Adrenal gland (tissue), 12 donors: ENCODE results near the gene RBP2. TPM values are rescaled to one million over a fixed set of nuclear protein-coding genes. Genes with fewer than 3 reads are reported as not detected.

ENCODE experiments used
- DNase-seq, 7 donors: peaks; one replicate each; pipeline ENCODE4 v3.0.0-alpha.2; 2019 to 2020
- H3K27ac ChIP-seq, 5 donors: fragments of 200-600 bp; sonication (generic) in 4 of 5; 1 replicate in 3 of 5; 2 replicates in 2 of 5; pipeline versions ENCODE4 v1.5.1 to v1.8.0; 2016 to 2020; ENCODE audit warnings: mild to moderate bottlenecking in 1 of 5
- H3K27me3 ChIP-seq: fragments of 200-600 bp; 2 replicates; pipeline ENCODE4 v1.8.0; 2021
- H3K36me3 ChIP-seq, 2 donors: fragments of 200-600 bp; replicated peaks in 1 of 2; 1 replicate in 1 of 2; 2 replicates in 1 of 2; pipeline versions ENCODE4 v1.5.1 to v1.8.0; 2018 to 2022
- H3K4me1 ChIP-seq, 2 donors: fragments of 200-600 bp; replicated peaks in 1 of 2; 1 replicate in 1 of 2; 2 replicates in 1 of 2; pipeline versions ENCODE4 v1.5.1 to v1.8.0; 2018 to 2021
- H3K4me3 ChIP-seq, 4 donors: fragments of 200-600 bp; sonication (generic) in 3 of 4; one replicate each; pipeline ENCODE4 v1.5.1; 2016 to 2018
- H3K9me3 ChIP-seq, 3 donors: fragments of 200-600 bp; sonication (generic) in 1 of 3; replicated peaks in 1 of 3; 1 replicate in 2 of 3; 2 replicates in 1 of 3; pipeline versions ENCODE4 v1.5.1 to v1.8.0; 2016 to 2021
- CTCF ChIP-seq, 6 experiments: fragments of 450-650 bp in 4 of 6; fragments of 200-600 bp in 2 of 6; sonication (generic) in 1 of 6; IDR thresholded peaks; 1 replicate in 5 of 6; 2 replicates in 1 of 6; pipeline versions ENCODE4 v1.5.1 to v1.8.0; 2016 to 2021; ENCODE audit warnings: antibody characterized with exemption in 6 of 6, mild to moderate bottlenecking in 2 of 6, moderate library complexity in 1 of 6
- POLR2A ChIP-seq, 2 donors: fragments of 450-650 bp; IDR thresholded peaks; one replicate each; pipeline ENCODE4 v1.6.1; 2017; ENCODE audit warnings: antibody characterized with exemption in 2 of 2, mild to moderate bottlenecking in 2 of 2, moderate library complexity in 1 of 2
- WGBS, 4 donors: extraction: QIAGEN DNeasy Blood & Tissue Kit in 2 of 4; methylation state at CpG; one replicate each; pipeline versions ENCODE4 v1.1.5 to v1.1.7; 2013 to 2017; 5-methylcytosine and 5-hydroxymethylcytosine counted together
- intact Hi-C, 2 donors: fragments of 100-400 bp; cut with DNase I; formaldehyde crosslinking; loops; one replicate each; pipeline versions ENCODE4 v1.14.1 to v1.15.0; 2022 to 2023
- polyA plus RNA-seq, 3 donors: library from polyadenylated mRNA; stranded (reverse); fragments of 200-250 nt in 2 of 3; fragments of 350-450 nt in 1 of 3; fragmentation: Illumina TruSeq in 1 of 3; extraction: RNeasy Lipid Tissue Mini Kit (QIAGEN cat#74804) in 1 of 3; gene quantifications; one replicate each; pipeline ENCODE4 v1.2.3, GENCODE V29; 2013 to 2014
- total RNA-seq, 9 donors: library from RNA; depleted of rRNA in 4 of 9; stranded (reverse); fragments of >200 nt in 4 of 9; fragments of 120-200 nt in 1 of 9; fragmentation: NEBNext Ultra II Directional in 1 of 9; extraction: Animal tissue kit (Norgen Biotek cat#: 25700) in 1 of 9; gene quantifications; one replicate each; pipeline versions ENCODE4 v1.1.0 to v1.2.4, GENCODE V29; 2013 to 2023
- donor health status: healthy with polysubstance abuse.
- donor health status: Bipolar disorder and iron deficiency.
- donor health status: DM: yes; HTN: yes; CAD: no.
- donor health status: DM: no; HTN: no; CAD: no.
- donor health status: DM: no; HTN: no; CAD: no.
- donor health status: DM: yes; HTN: yes; CAD: no.

The RBP2 gene
- total and polyA plus RNA-seq, 12 donors: 0.71 to 2.2 (median 1.4) TPM; not detected in 8

- no peak overlapping the region for H3K4me3 ChIP-seq
- 83 to 97% (median 92%) methylated on average over 7 of the region's 7 CpGs for WGBS, 4 donors
- DNase-seq: no peak
- H3K4me1 ChIP-seq: peaks cover 0 to 3% of the 10 kb centered on the region in 2 donors
- TF ChIP-seq CTCF (IDR thresholded peaks at IDR 0.05) (no peak), POLR2A (IDR thresholded peaks at IDR 0.05) (no peak)
- H3K27ac ChIP-seq: no peak overlapping the region
- H3K36me3 ChIP-seq: no peaks in the 10 kb centered on the region
- no peaks in the 10 kb centered on the region for H3K9me3 ChIP-seq
- intact Hi-C loops: no loop called here
- no peaks in the 10 kb centered on the region for H3K27me3 ChIP-seq
These were observed 10.7 kb downstream of the RBP2 start for GRCh38 chr3:139465636-139466035.

- Histone ChIP-seq H3K4me1 (peaks cover 0 to 11% of the 10 kb centered on the region in 2 donors), H3K36me3 (no peaks in the 10 kb centered on the region), H3K9me3 (no peaks in the 10 kb centered on the region), H3K27me3 (no peaks in the 10 kb centered on the region), H3K4me3 (no peak overlapping the region), H3K27ac (no peak overlapping the region)
- TF ChIP-seq POLR2A (IDR thresholded peaks at IDR 0.05): no peak
- no peak for TF ChIP-seq CTCF (IDR thresholded peaks at IDR 0.05)
- 76 to 96% (median 93%) methylated on average over 3 of the region's 3 CpGs for WGBS, 4 donors
- intact Hi-C loops: no loop called here
- no peak for DNase-seq
These were observed 12.8 kb downstream of the RBP2 start for GRCh38 chr3:139463466-139463865.

- intact Hi-C loops: no loop called here
- TF ChIP-seq CTCF (IDR thresholded peaks at IDR 0.05): no peak
- no peak for TF ChIP-seq POLR2A (IDR thresholded peaks at IDR 0.05)
- no peaks in the 10 kb centered on the region for H3K9me3 ChIP-seq
- H3K27ac ChIP-seq: no peak overlapping the region
- 69 to 86% (median 71%) methylated on average over 2 of the region's 2 CpGs for WGBS, 4 donors
- H3K4me1 ChIP-seq: peaks cover 0 to 7% of the 10 kb centered on the region in 2 donors
- DNase-seq: no peak
- no peaks in the 10 kb centered on the region for H3K36me3 ChIP-seq
- no peaks in the 10 kb centered on the region for H3K27me3 ChIP-seq
- no peak overlapping the region for H3K4me3 ChIP-seq
These were observed 15.8 kb downstream of the RBP2 start for GRCh38 chr3:139460529-139460928.

- no peak overlapping the region for H3K27ac ChIP-seq
- intact Hi-C loops: no loop called here
- no peaks in the 10 kb centered on the region for H3K27me3 ChIP-seq
- DNase-seq: no peak
- no peak for TF ChIP-seq POLR2A (IDR thresholded peaks at IDR 0.05)
- TF ChIP-seq CTCF (IDR thresholded peaks at IDR 0.05): no peak
- H3K4me3 ChIP-seq: no peak overlapping the region
- H3K36me3 ChIP-seq: no peaks in the 10 kb centered on the region
- peaks cover 0 to 7% of the 10 kb centered on the region in 2 donors for H3K4me1 ChIP-seq
- no peaks in the 10 kb centered on the region for H3K9me3 ChIP-seq
These were observed 16.2 kb downstream of the RBP2 start for GRCh38 chr3:139460076-139460475.
